ENCODE results near the gene CFAP299.

- no peak for TF ChIP-seq POLR2A (IDR thresholded peaks at IDR 0.05)
- no peak for TF ChIP-seq CTCF (IDR thresholded peaks at IDR 0.05)
Measured at GRCh38 chr4:80790152-80790551, 454.6 kb downstream of the CFAP299 start.

All from Peyer's patch (tissue), 4 donors.